GM19438 (cell line): ENCODE measurements around the gene NRG3.
"Not testable (repeated sequence)": the region's sequence is repeated elsewhere in the genome, so short reads cannot be mapped to it uniquely, and the experiment has no call there.

Experiments used
- ATAC-seq: cut with Tn5 transposase; IDR thresholded peaks from one replicate; pipeline ENCODE4 v1.9.1; 2021; ENCODE audit warnings: low read depth; ENCODE audit not compliant: unreplicated experiment

NRG3 gene

DNA sequence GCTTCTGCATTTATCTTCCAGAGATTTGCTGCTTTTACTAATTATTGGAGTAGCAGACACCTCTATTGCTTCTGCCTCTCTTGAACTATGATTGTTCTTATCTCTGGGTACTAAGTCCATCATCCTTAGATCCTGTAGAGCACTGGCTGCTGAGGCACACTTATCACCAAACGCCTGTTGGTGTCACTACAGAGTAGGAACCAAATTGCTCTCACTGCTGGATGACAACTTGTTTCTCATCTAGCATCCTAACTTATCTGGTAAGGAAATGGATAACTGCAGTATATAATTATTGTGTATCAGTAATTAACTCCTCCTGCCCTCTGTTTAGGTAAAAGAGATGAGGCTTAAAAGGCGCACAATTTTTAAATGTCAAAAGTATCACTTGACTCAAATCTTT, 1059.4 kb downstream of the NRG3 start:
- ATAC-seq = no peak

DNA sequence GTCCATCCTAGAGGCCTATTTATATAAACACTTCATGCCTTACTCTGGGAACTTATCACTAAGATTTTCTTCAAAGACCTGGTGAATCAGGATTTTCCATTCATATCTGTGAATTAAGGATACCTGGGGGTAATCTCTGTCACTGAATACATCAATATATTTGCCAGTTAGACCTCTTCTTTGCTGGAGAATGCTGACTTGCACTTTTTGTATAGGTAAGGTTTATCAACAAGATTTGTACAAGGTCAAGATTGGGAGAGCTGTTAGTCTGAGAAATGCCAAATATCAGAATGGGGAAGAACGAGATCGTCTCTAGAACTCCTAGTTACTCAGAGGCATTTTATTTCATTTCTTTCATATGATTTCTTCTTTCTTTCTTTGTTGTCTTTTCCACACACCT, 1060.0 kb downstream of the NRG3 start:
- no peak for ATAC-seq

- ATAC-seq = no peak
These were observed 1063.3 kb downstream of the NRG3 start for GRCh38 chr10:82938331-82938730.

- ATAC-seq = no peak
These were observed 1067.5 kb downstream of the NRG3 start for GRCh38 chr10:82942286-82943099.

- ATAC-seq = no peak
These were observed 1068.1 kb downstream of the NRG3 start for GRCh38 chr10:82943142-82943541.

DNA sequence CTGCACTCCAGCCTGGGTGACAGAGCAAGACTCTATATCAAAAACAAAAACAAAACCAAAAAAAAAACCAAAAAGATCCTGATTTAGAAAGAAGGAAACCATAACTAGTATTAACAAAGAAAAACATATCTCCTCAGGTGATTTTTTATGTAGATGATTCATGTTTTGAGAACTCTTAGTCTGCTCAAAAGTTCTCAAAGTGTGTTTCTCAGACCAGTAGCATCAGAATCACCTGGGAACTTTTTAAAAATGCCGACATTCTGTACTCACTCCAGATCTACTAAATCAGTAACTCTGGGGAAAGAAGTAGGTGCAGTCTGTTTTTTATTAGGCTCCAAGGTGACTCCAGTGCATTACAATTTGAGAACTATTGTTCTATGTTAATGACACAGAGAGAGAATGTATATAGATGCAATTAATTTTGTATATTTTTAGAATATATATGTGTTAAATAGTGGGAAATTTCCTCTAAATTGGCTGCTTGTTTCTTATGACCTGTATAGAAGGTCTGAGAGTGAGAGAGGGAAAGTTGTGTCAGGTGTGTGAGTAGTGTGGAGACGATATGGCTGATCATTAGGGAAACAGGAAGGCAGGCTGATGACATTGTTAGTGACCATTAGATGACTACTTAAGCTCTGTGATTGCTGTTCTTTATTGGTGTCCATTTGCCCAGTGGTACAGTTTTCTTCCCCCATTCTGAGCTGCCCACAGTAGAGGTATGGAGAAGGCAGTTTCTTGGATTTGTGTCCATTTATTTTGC, 1075.0 kb downstream of the NRG3 start:
- ATAC-seq = no peak

DNA sequence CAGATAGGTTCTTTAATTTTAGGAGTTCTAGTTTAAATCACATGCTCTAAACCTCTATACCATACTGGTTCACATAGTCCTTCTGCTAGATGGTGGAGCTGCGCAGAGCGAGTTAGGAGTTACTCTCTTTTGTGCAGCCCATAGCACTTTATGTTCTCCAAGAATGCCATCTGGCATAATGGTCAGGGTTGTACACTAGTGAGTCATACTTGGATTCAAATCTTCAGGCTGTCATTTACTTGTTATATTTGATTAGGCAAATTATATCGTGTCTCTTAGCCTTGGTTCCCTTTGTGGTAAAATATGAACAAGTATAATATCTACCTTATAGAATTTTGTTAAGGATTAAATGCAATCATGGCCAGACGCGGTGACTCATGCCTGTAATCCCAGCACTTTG, 1078.3 kb downstream of the NRG3 start:
- no peak for ATAC-seq

- no peak for ATAC-seq
These were observed 1078.9 kb downstream of the NRG3 start for GRCh38 chr10:82953909-82954308.

- not testable (repeated sequence) for ATAC-seq
These were observed 1085.5 kb downstream of the NRG3 start for GRCh38 chr10:82960421-82961060.

GRCh38 chr10:82961864-82962263, 1086.9 kb downstream of the NRG3 start:
- no peak for ATAC-seq

DNA sequence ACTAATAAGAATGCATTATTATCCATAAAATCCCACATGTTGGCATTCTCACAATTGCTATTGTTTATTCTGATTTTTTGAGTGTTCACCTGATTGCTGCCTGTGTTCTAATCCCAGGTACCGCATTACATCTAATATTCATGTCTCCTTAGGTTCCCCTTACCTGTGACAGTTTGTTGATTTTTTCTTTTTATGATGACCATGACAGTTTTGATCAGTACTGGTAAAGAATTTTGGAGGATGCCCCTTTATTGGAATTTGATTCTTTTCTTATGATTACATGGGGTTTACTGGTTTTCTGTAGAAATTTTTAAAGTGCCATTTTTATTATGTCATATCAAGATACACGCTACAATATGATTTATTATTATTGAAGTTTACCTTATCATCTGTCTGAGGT, 1091.1 kb downstream of the NRG3 start:
- ATAC-seq = no peak

- no peak for ATAC-seq
These were observed 1093.5 kb downstream of the NRG3 start for GRCh38 chr10:82968533-82968932.

GRCh38 chr10:82969405-82969804, 1094.4 kb downstream of the NRG3 start:
- ATAC-seq = no peak

DNA sequence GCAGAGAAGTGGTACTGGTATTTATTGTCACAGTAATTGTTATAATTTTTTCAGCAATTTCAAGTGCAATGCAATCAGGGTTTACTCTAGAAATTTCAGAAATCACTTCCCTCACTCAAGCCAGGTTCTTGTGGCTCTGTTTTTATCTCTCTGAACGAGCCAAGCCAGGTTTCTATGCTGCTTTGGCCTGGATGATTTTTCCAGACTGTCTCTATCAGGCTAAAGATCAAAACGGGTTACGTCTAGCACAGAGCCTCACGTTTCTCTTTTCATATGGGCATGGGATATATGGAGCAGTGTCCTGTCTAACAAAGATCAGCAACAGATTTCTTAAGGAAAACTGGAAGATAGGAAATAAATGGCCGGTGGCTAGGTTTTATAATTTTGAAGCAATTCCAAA, 1105.3 kb downstream of the NRG3 start:
- ATAC-seq = no peak

- ATAC-seq = no peak
These were observed 1106.2 kb downstream of the NRG3 start for GRCh38 chr10:82981137-82981723.

DNA sequence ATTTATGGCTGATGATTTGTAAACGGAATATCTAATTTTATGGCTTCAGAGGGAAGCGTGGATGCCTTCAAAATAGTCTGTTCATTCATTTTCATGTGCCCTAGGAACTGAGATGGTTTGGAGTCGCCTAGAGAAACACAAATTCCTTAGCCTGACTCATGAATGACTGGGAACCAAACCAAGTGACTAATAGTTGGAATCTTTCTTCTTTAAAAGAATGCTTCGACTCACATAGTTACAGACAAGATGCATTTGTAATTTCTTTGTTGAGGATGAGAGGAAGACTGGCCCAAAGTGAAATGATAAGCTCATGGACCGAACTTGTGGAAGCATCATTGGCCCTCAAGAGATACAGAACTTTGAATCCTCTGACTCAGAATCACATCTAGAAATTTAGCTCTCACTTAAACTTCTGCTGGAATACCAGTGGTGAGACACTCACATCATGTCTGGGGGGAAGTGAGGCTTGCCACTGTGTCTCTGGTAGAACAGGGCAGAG, 1107.2 kb downstream of the NRG3 start:
- ATAC-seq = no peak

GRCh38 chr10:82986216-82986615, 1111.2 kb downstream of the NRG3 start:
- ATAC-seq = no peak

GRCh38 chr10:83006479-83006878, 1131.5 kb downstream of the NRG3 start:
- not testable (repeated sequence) for ATAC-seq

GRCh38 chr10:83007510-83007909, 1132.5 kb downstream of the NRG3 start:
- ATAC-seq = no peak

- no peak for ATAC-seq
These were observed 1137.9 kb downstream of the NRG3 start for GRCh38 chr10:83012866-83013265.
